Esophagus squamous epithelium (tissue), 4 donors: ENCODE data around the gene TOP2A.

ENCODE experiments used
- POLR2A ChIP-seq, 4 donors: fragments of 450-650 bp; IDR thresholded peaks; one replicate each; pipeline ENCODE4 v1.6.1; 2017; ENCODE audit warnings: antibody characterized with exemption in 4 of 4, mild to moderate bottlenecking in 4 of 4, moderate library complexity in 3 of 4
- TF ChIP-seq, protein P1 (sequence below), 6 experiments: fragments of 450-650 bp in 4 of 6; fragments of 200-600 bp in 2 of 6; sonication (generic) in 2 of 6; IDR thresholded peaks; one replicate each; pipeline ENCODE4 v1.5.1; 2016 to 2019; ENCODE audit warnings: antibody characterized with exemption in 6 of 6, mild to moderate bottlenecking in 4 of 6, moderate library complexity in 4 of 6

GRCh38 chr17:40404003-40404402, 13.7 kb downstream of the TOP2A start:
- TF ChIP-seq POLR2A (IDR thresholded peaks at IDR 0.05) = no peak
- TF ChIP-seq, protein P1, sequence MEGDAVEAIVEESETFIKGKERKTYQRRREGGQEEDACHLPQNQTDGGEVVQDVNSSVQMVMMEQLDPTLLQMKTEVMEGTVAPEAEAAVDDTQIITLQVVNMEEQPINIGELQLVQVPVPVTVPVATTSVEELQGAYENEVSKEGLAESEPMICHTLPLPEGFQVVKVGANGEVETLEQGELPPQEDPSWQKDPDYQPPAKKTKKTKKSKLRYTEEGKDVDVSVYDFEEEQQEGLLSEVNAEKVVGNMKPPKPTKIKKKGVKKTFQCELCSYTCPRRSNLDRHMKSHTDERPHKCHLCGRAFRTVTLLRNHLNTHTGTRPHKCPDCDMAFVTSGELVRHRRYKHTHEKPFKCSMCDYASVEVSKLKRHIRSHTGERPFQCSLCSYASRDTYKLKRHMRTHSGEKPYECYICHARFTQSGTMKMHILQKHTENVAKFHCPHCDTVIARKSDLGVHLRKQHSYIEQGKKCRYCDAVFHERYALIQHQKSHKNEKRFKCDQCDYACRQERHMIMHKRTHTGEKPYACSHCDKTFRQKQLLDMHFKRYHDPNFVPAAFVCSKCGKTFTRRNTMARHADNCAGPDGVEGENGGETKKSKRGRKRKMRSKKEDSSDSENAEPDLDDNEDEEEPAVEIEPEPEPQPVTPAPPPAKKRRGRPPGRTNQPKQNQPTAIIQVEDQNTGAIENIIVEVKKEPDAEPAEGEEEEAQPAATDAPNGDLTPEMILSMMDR (IDR thresholded peaks at IDR 0.05) = no peak
